Activated CD8-positive, alpha-beta T cell treated with anti-CD3 and anti-CD28 coated beads for 36 hours (primary cell): ENCODE data around the gene MRPL47. TPM values are rescaled to one million over a fixed set of nuclear protein-coding genes. Genes with fewer than 3 reads are reported as not detected.

Experiments
- ATAC-seq: fragments of 200-7000 bp; cut with Tn5 transposase; one replicate; pipeline ENCODE4 v1.10.0; 2021; ENCODE audit warnings: mild to moderate bottlenecking, moderate library complexity
- CTCF ChIA-PET: fragments of 350-600 bp; sonication (Branson Sonifier 250); formaldehyde crosslinking; loops from one replicate; lab custom pipeline; 2021; ENCODE audit warnings: antibody characterized with exemption; lab: Charles Lee
- POLR2A ChIA-PET: fragments of 350-600 bp; sonication (Branson Sonifier 250); formaldehyde crosslinking; loops from one replicate; lab custom pipeline; 2021; ENCODE audit warnings: antibody characterized with exemption; lab: Charles Lee
- DNase-seq: peaks from one replicate; pipeline ENCODE4 v3.0.0-alpha.2; 2020
- H3K27ac Mint-ChIP-seq: one replicate; pipeline ENCODE4 v1.8.0; 2021; ENCODE audit warnings: mild to moderate bottlenecking, mixed read lengths
- H3K27me3 Mint-ChIP-seq: one replicate; pipeline ENCODE4 v1.8.0; 2021; ENCODE audit warnings: mixed read lengths
- H3K36me3 Mint-ChIP-seq: one replicate; pipeline ENCODE4 v1.8.0; 2021; ENCODE audit warnings: low read depth, mixed read lengths
- H3K4me1 Mint-ChIP-seq: one replicate; pipeline ENCODE4 v1.8.0; 2021; ENCODE audit warnings: low read depth, mixed read lengths
- H3K4me3 Mint-ChIP-seq: one replicate; pipeline ENCODE4 v1.8.0; 2021; ENCODE audit warnings: mild to moderate bottlenecking, moderate library complexity, mixed read lengths
- H3K9me3 Mint-ChIP-seq: one replicate; pipeline ENCODE4 v1.8.0; 2021; ENCODE audit warnings: mixed read lengths
- CTCF ChIP-seq: fragments of 200-600 bp; IDR thresholded peaks from one replicate; pipeline ENCODE4 v1.8.0; 2022; ENCODE audit warnings: antibody characterized with exemption, mild to moderate bottlenecking
- intact Hi-C: fragments of 100-400 bp; cut with micrococcal nuclease; formaldehyde crosslinking; loops from one replicate; pipeline ENCODE4 v1.10.0; 2022
- total RNA-seq, 2 experiments: library from RNA; stranded (reverse); gene quantifications; one replicate each; pipeline ENCODE4 v1.2.3, GENCODE V29; 2021

MRPL47 gene
- total RNA-seq, 2 experiments from 2014 or later: 57.7 to 62.4 TPM

- POLR2A ChIA-PET: interaction anchor here (0.6 to 0.9 kb wide), 2 partner anchors 15 to 27 kb away, joined by 3 read pairs; no protein-coding TSS in a partner anchor
- no peak for TF ChIP-seq CTCF
- H3K36me3 Mint-ChIP-seq: peaks cover 2% of the 10 kb centered on the region
- intact Hi-C loops: loop anchor here (5.0 to 10.0 kb wide), 4 partner anchors 42 to 546 kb away; partner anchors contain the start of genes MFN1, MRPL47, NDUFB5 and ZNF639
- DNase-seq (no peak), ATAC-seq (no peak)
- no peak overlapping the region for H3K4me3 Mint-ChIP-seq
- H3K27me3 Mint-ChIP-seq: peaks cover 3% of the 10 kb centered on the region
- H3K9me3 Mint-ChIP-seq: no peaks in the 10 kb centered on the region
- no peak overlapping the region for H3K27ac Mint-ChIP-seq
- CTCF ChIA-PET: interaction anchor here (2.3 kb wide), 1 partner anchor 215 kb away, joined by 6 read pairs; no protein-coding TSS in a partner anchor
- peaks cover 21% of the 10 kb centered on the region for H3K4me1 Mint-ChIP-seq
These were observed 43.6 kb downstream of the MRPL47 start for GRCh38 chr3:179560791-179561190.

- Mint-ChIP-seq H3K9me3 (no peaks in the 10 kb centered on the region), H3K36me3 (no peaks in the 10 kb centered on the region), H3K4me1 (peaks cover 6% of the 10 kb centered on the region), H3K27me3 (peaks cover 3% of the 10 kb centered on the region), H3K4me3 (no peak overlapping the region), H3K27ac (no peak overlapping the region)
- ChIA-PET POLR2A (no interaction called here), CTCF (interaction anchor here (0.6 to 1.7 kb wide), 3 partner anchors 188 to 237 kb away, joined by 3 to 4 read pairs (median 4); no protein-coding TSS in a partner anchor)
- DNase-seq: peak; percentile 74
- intact Hi-C loops: no loop called here
- peak; percentile 73 for TF ChIP-seq CTCF
- no peak for ATAC-seq
These were observed 45.6 kb downstream of the MRPL47 start for GRCh38 chr3:179558742-179559364.

- DNase-seq: no peak
- Mint-ChIP-seq H3K4me1 (no peaks in the 10 kb centered on the region), H3K27me3 (no peaks in the 10 kb centered on the region), H3K9me3 (no peaks in the 10 kb centered on the region), H3K4me3 (no peak overlapping the region), H3K27ac (no peak overlapping the region), H3K36me3 (no peaks in the 10 kb centered on the region)
- ChIA-PET CTCF (interaction anchor here (0.6 kb wide), 1 partner anchor 155 kb away, joined by 3 read pairs; no protein-coding TSS in a partner anchor), POLR2A (interaction anchor here (1.1 kb wide), 1 partner anchor 11 kb away, joined by 4 read pairs; the partner anchor contains the start of gene ACTL6A)
- intact Hi-C loops: no loop called here
- ATAC-seq: no peak
- no peak for TF ChIP-seq CTCF
These were observed 52.9 kb downstream of the MRPL47 start for GRCh38 chr3:179551349-179552105.

GRCh38 chr3:179546814-179547241, 57.6 kb downstream of the MRPL47 start:
- no peak overlapping the region for H3K4me3 Mint-ChIP-seq
- H3K27ac Mint-ChIP-seq: no peak overlapping the region
- TF ChIP-seq CTCF: no peak
- CTCF ChIA-PET: no interaction called here
- no peaks in the 10 kb centered on the region for H3K36me3 Mint-ChIP-seq
- no peaks in the 10 kb centered on the region for H3K9me3 Mint-ChIP-seq
- H3K27me3 Mint-ChIP-seq: no peaks in the 10 kb centered on the region
- ATAC-seq: no peak
- intact Hi-C loops: no loop called here
- no peak for DNase-seq
- no peaks in the 10 kb centered on the region for H3K4me1 Mint-ChIP-seq
- POLR2A ChIA-PET: no interaction called here
